Mesendoderm (in vitro differentiated cells): ENCODE results near the gene SLC2A11.

Experiments
- DNase-seq: peaks from one replicate; pipeline ENCODE4 v3.0.0; 2013
- H2AK5ac ChIP-seq: 2 replicates; pipeline ENCODE4 v1.6.1; 2013; ENCODE audit warnings: low read length, inconsistent platforms
- H2BK120ac ChIP-seq: 2 replicates; pipeline ENCODE4 v1.6.1; 2013; ENCODE audit warnings: low read depth, mild to moderate bottlenecking, low read length, moderate library complexity, mixed read lengths
- H2BK15ac ChIP-seq: replicated peaks from 2 replicates; pipeline ENCODE4 v1.6.1; 2013; ENCODE audit warnings: low read depth, mild to moderate bottlenecking, moderate library complexity
- H2BK5ac ChIP-seq: 2 replicates; pipeline ENCODE4 v1.6.1; 2013; ENCODE audit warnings: low read length, inconsistent platforms
- H3K18ac ChIP-seq: 2 replicates; pipeline ENCODE4 v1.6.1; 2013; ENCODE audit warnings: mild to moderate bottlenecking, low read length, mixed read lengths
- H3K23ac ChIP-seq: one replicate; pipeline ENCODE4 v1.6.1; 2013; ENCODE audit warnings: low read length
- H3K27ac ChIP-seq: 2 replicates; pipeline ENCODE4 v1.5.1; 2013; ENCODE audit warnings: low read depth, mild to moderate bottlenecking, inconsistent platforms, low read length, moderate library complexity
- H3K27me3 ChIP-seq: 2 replicates; pipeline ENCODE4 v1.6.1; 2013; ENCODE audit warnings: low read length, control low read depth, mild to moderate bottlenecking, inconsistent platforms; ENCODE audit not compliant: insufficient read depth, poor library complexity
- H3K36me3 ChIP-seq: 2 replicates; pipeline ENCODE4 v1.6.1; 2013; ENCODE audit warnings: low read length, inconsistent platforms; ENCODE audit not compliant: control insufficient read depth, insufficient read depth
- H3K4ac ChIP-seq: one replicate; pipeline ENCODE4 v1.6.1; 2013; ENCODE audit warnings: low read depth, mild to moderate bottlenecking, low read length, moderate library complexity
- H3K4me1 ChIP-seq: 2 replicates; pipeline ENCODE4 v1.6.1; 2013; ENCODE audit warnings: low read depth, low read length, inconsistent platforms; ENCODE audit not compliant: control insufficient read depth
- H3K4me2 ChIP-seq: 2 replicates; pipeline ENCODE4 v1.6.1; 2013; ENCODE audit warnings: low read length
- H3K4me3 ChIP-seq: 2 replicates; pipeline ENCODE4 v1.5.1; 2013; ENCODE audit warnings: mild to moderate bottlenecking, low read length
- H3K56ac ChIP-seq: one replicate; pipeline ENCODE4 v1.6.1; 2013; ENCODE audit warnings: low read length
- H3K79me1 ChIP-seq: 2 replicates; pipeline ENCODE4 v1.6.1; 2013; ENCODE audit warnings: low read length, inconsistent platforms
- H3K79me2 ChIP-seq: 2 replicates; pipeline ENCODE4 v1.6.1; 2013; ENCODE audit warnings: mild to moderate bottlenecking, low read length; ENCODE audit not compliant: control insufficient read depth, insufficient read depth
- H3K9ac ChIP-seq: 2 replicates; pipeline ENCODE4 v1.6.1; 2013; ENCODE audit warnings: low read length, inconsistent platforms
- H4K5ac ChIP-seq: one replicate; pipeline ENCODE4 v1.6.1; 2013; ENCODE audit warnings: low read length
- H4K8ac ChIP-seq: one replicate; pipeline ENCODE4 v1.6.1; 2013; ENCODE audit warnings: low read depth, mild to moderate bottlenecking, control low read depth, low read length, moderate library complexity
- WGBS: extraction: QIAGEN DNeasy Blood & Tissue Kit; methylation state at CpG from one replicate; pipeline ENCODE4 v1.1.7; 2013; ENCODE audit warnings: low lambda C conversion rate, missing lambda C conversion rate; ENCODE audit not compliant: insufficient coverage; ENCODE audit errors: extremely low coverage; 5-methylcytosine and 5-hydroxymethylcytosine counted together

Gene SLC2A11

GRCh38 chr22:23834406-23834792, 23.3 kb upstream of the SLC2A11 start:
- Histone ChIP-seq H3K79me2 (no peaks in the 10 kb centered on the region), H3K9ac (no peak overlapping the region), H2BK5ac (no peak overlapping the region), H3K23ac (no peak overlapping the region), H2BK120ac (no peak overlapping the region), H3K18ac (no peak overlapping the region), H3K4me2 (no peak overlapping the region), H3K4me1 (peaks cover 3% of the 10 kb centered on the region), H3K56ac (no peak overlapping the region), H4K8ac (no peak overlapping the region), H3K36me3 (peaks cover 6% of the 10 kb centered on the region), H3K79me1 (peaks cover 3% of the 10 kb centered on the region), H3K27me3 (no peaks in the 10 kb centered on the region), H4K5ac (no peak overlapping the region), H2AK5ac (no peak overlapping the region), H3K4me3 (no peak overlapping the region), H3K27ac (no peak overlapping the region), H2BK15ac (no peak overlapping the region), H3K4ac (no peak overlapping the region)
- DNase-seq, result no peak
- no CpG with 5 or more reads among the region's 3 CpGs for WGBS

- no CpG with 5 or more reads among the region's 10 CpGs for WGBS
- H2BK5ac ChIP-seq, result no peak overlapping the region
- no peak overlapping the region for H3K4ac ChIP-seq
- no peak overlapping the region for H3K9ac ChIP-seq
- H3K79me1 ChIP-seq, result peaks cover 3% of the 10 kb centered on the region
- H3K4me3 ChIP-seq, result no peak overlapping the region
- H3K4me1 ChIP-seq, result peaks cover 3% of the 10 kb centered on the region
- no peak overlapping the region for H3K23ac ChIP-seq
- DNase-seq, result no peak
- peaks cover 6% of the 10 kb centered on the region for H3K36me3 ChIP-seq
- no peak overlapping the region for H3K56ac ChIP-seq
- no peak overlapping the region for H3K18ac ChIP-seq
- no peaks in the 10 kb centered on the region for H3K27me3 ChIP-seq
- H4K5ac ChIP-seq, result no peak overlapping the region
- H2AK5ac ChIP-seq, result no peak overlapping the region
- H4K8ac ChIP-seq, result no peak overlapping the region
- H2BK120ac ChIP-seq, result no peak overlapping the region
- no peaks in the 10 kb centered on the region for H3K79me2 ChIP-seq
- no peak overlapping the region for H2BK15ac ChIP-seq
- H3K27ac ChIP-seq, result no peak overlapping the region
- no peak overlapping the region for H3K4me2 ChIP-seq
Observed at GRCh38 chr22:23834793-23835483, 22.7 kb upstream of the SLC2A11 start.

- Histone ChIP-seq H3K79me1 (peaks cover 3% of the 10 kb centered on the region), H3K4me2 (no peak overlapping the region), H2BK5ac (no peak overlapping the region), H2BK15ac (no peak overlapping the region), H4K5ac (no peak overlapping the region), H3K27ac (no peak overlapping the region), H3K9ac (no peak overlapping the region), H3K4me1 (peaks cover 3% of the 10 kb centered on the region), H3K23ac (no peak overlapping the region), H3K36me3 (peaks cover 6% of the 10 kb centered on the region), H3K4me3 (no peak overlapping the region), H2BK120ac (no peak overlapping the region), H2AK5ac (no peak overlapping the region), H3K27me3 (no peaks in the 10 kb centered on the region), H4K8ac (no peak overlapping the region), H3K4ac (no peak overlapping the region), H3K18ac (no peak overlapping the region), H3K56ac (no peak overlapping the region), H3K79me2 (no peaks in the 10 kb centered on the region)
- DNase-seq, result no peak
- WGBS, result no CpG with 5 or more reads among the region's 11 CpGs
Observed at GRCh38 chr22:23835484-23836144, 22.1 kb upstream of the SLC2A11 start.

GRCh38 chr22:23836281-23836680, 21.4 kb upstream of the SLC2A11 start:
- no peak overlapping the region for H2AK5ac ChIP-seq
- WGBS, result no CpG with 5 or more reads among the region's 5 CpGs
- no peaks in the 10 kb centered on the region for H3K27me3 ChIP-seq
- no peak overlapping the region for H2BK15ac ChIP-seq
- H3K4me1 ChIP-seq, result peaks cover 3% of the 10 kb centered on the region
- no peak overlapping the region for H4K5ac ChIP-seq
- H3K27ac ChIP-seq, result no peak overlapping the region
- no peak overlapping the region for H3K9ac ChIP-seq
- no peaks in the 10 kb centered on the region for H3K79me2 ChIP-seq
- no peak overlapping the region for H3K23ac ChIP-seq
- no peak overlapping the region for H3K4ac ChIP-seq
- no peak overlapping the region for H3K18ac ChIP-seq
- H3K79me1 ChIP-seq, result no peaks in the 10 kb centered on the region
- peaks cover 4% of the 10 kb centered on the region for H3K36me3 ChIP-seq
- H4K8ac ChIP-seq, result no peak overlapping the region
- no peak overlapping the region for H3K56ac ChIP-seq
- no peak overlapping the region for H3K4me2 ChIP-seq
- DNase-seq, result no peak
- H3K4me3 ChIP-seq, result no peak overlapping the region
- H2BK5ac ChIP-seq, result no peak overlapping the region
- no peak overlapping the region for H2BK120ac ChIP-seq

- no peak overlapping the region for H2AK5ac ChIP-seq
- no CpG with 5 or more reads among the region's 12 CpGs for WGBS
Observed at GRCh38 chr22:23836692-23837495, 20.8 kb upstream of the SLC2A11 start.

More at GRCh38 chr22:23836692-23837495, 20.8 kb upstream of the SLC2A11 start:
- Histone ChIP-seq H3K4me2 (no peak overlapping the region), H4K8ac (no peak overlapping the region), H3K9ac (no peak overlapping the region), H2BK120ac (no peak overlapping the region), H4K5ac (no peak overlapping the region), H3K23ac (no peak overlapping the region), H2BK15ac (no peak overlapping the region), H3K27me3 (no peaks in the 10 kb centered on the region), H3K4ac (no peak overlapping the region), H3K4me1 (peaks cover 3% of the 10 kb centered on the region), H2BK5ac (no peak overlapping the region), H3K27ac (no peak overlapping the region), H3K79me2 (no peaks in the 10 kb centered on the region), H3K4me3 (no peak overlapping the region), H3K56ac (no peak overlapping the region), H3K36me3 (peaks cover 4% of the 10 kb centered on the region), H3K18ac (no peak overlapping the region), H3K79me1 (no peaks in the 10 kb centered on the region)
- DNase-seq, result no peak
